K562 (cell line): ENCODE measurements around the gene U2SURP. TPM values are rescaled to one million over a fixed set of nuclear protein-coding genes. Genes with fewer than 3 reads are reported as not detected.

Source experiments
- BRCA1 ChIP-seq, 2 experiments: fragments of 450-650 bp in 1 of 2; sonication (generic) in 1 of 2; formaldehyde crosslinking in 1 of 2; IDR thresholded peaks; 2 replicates each; pipeline versions ENCODE4 v1.5.0 to v1.6.1; 2017 to 2020; ENCODE audit warnings: mild to moderate bottlenecking in 1 of 2, missing genetic modification reagents in 1 of 2
- ELF2 ChIP-seq: fragments of 250-450 bp; sonication (Bioruptor Pico); IDR thresholded peaks from 2 replicates; pipeline ENCODE4 v1.5.0; 2021; ENCODE audit warnings: mild to moderate bottlenecking
- ELK1 ChIP-seq: sonication (generic); formaldehyde crosslinking; IDR thresholded peaks from 2 replicates; pipeline ENCODE4 v1.8.1; 2022; ENCODE audit warnings: missing genetic modification reagents
- FOXM1 ChIP-seq, 2 experiments: fragments of 450-650 bp in 1 of 2; sonication (generic) in 1 of 2; formaldehyde crosslinking in 1 of 2; IDR thresholded peaks; 2 replicates each; pipeline versions ENCODE4 v1.6.1 to v1.9.0; 2017 to 2022; ENCODE audit warnings: low read depth in 2 of 2, mild to moderate bottlenecking in 2 of 2, missing genetic modification reagents in 1 of 2, moderate library complexity in 1 of 2
- GTF2E2 ChIP-seq: fragments of 200-800 bp; sonication (Bioruptor generic); IDR thresholded peaks from 2 replicates; pipeline ENCODE4 v1.6.1; 2016; ENCODE audit warnings: missing genetic modification characterization, missing compliant biosample characterization
- HINFP ChIP-seq: fragments of 450-650 bp; conservative IDR thresholded peaks from 2 replicates; pipeline ENCODE4 v1.6.1; 2016; ENCODE audit warnings: missing genetic modification characterization, low read depth, mild to moderate bottlenecking, control low read depth, missing compliant biosample characterization
- KHSRP ChIP-seq: fragments of 450-650 bp; IDR thresholded peaks from 2 replicates; pipeline ENCODE4 v1.6.1; 2017
- MAFF ChIP-seq: IDR thresholded peaks from 2 replicates; pipeline ENCODE4 v1.6.1; 2012; ENCODE audit warnings: low read length, improper control_type of control experiment
- NCOA1 ChIP-seq: fragments of 450-650 bp; IDR thresholded peaks from 2 replicates; pipeline ENCODE4 v1.6.1; 2016; ENCODE audit warnings: low read depth
- TRIM28 ChIP-seq: fragments of 450-650 bp; IDR thresholded peaks from 2 replicates; pipeline ENCODE4 v1.6.1; 2017
- ZBTB11 ChIP-seq, 3 experiments: fragments of 200-800 bp in 1 of 3; fragments of 250-450 bp in 1 of 3; fragments of 450-650 bp in 1 of 3; sonication (Bioruptor Pico) in 1 of 3; sonication (Bioruptor generic) in 1 of 3; formaldehyde crosslinking in 1 of 3; IDR thresholded peaks; 2 replicates each; pipeline versions ENCODE4 v1.6.1 to v1.8.0; 2016 to 2022; ENCODE audit warnings: mild to moderate bottlenecking in 2 of 3, missing genetic modification characterization in 2 of 3, missing compliant biosample characterization in 1 of 3, moderate library complexity in 1 of 3
- ZNF347 ChIP-seq: fragments of 450-650 bp; formaldehyde crosslinking; IDR thresholded peaks from 2 replicates; pipeline ENCODE4 v1.4.0; 2020; ENCODE audit warnings: low read depth, mild to moderate bottlenecking, moderate library complexity
- ZNF41 ChIP-seq: fragments of 250-450 bp; sonication (Bioruptor Pico); conservative IDR thresholded peaks from 2 replicates; pipeline ENCODE4 v1.4.0; 2020; ENCODE audit warnings: mild to moderate bottlenecking
- ZNF780A ChIP-seq: fragments of 250-450 bp; sonication (Bioruptor Pico); IDR thresholded peaks from 2 replicates; pipeline ENCODE4 v1.5.0; 2021; ENCODE audit warnings: mild to moderate bottlenecking
- polyA plus RNA-seq, 8 experiments: library from polyadenylated mRNA; depleted of rRNA in 4 of 8; stranded (reverse) in 5 of 8; unstranded in 3 of 8; fragments of >200 nt; fragmentation: Nextera tagmentation in 2 of 8; fragmentation: Illumina TruSeq in 1 of 8; extraction: Ambion mirVana in 2 of 8; extraction: Trizol in 1 of 8; gene quantifications; 2 replicates each; pipeline versions ENCODE4 v1.2.1 to v1.2.3, GENCODE V29; 2011 to 2014; ENCODE audit warnings: inconsistent platforms in 1 of 8, missing spikeins in 1 of 8
- total RNA-seq, 7 experiments: library from RNA; depleted of rRNA in 6 of 7; stranded (reverse); fragments of >200 nt in 6 of 7; fragmentation: Illumina TruSeq in 2 of 7; extraction: Trizol in 2 of 7; gene quantifications; 2 replicates each; pipeline versions ENCODE4 v1.2.1 to v1.2.3, GENCODE V29; 2011 to 2021; ENCODE audit warnings: low replicate concordance in 1 of 7
- TF ChIP-seq, protein P1 (sequence below): fragments of 250-450 bp; sonication (Bioruptor Pico); IDR thresholded peaks from 2 replicates; pipeline ENCODE4 v1.8.0; 2021; ENCODE audit warnings: moderate library complexity, mild to moderate bottlenecking, inconsistent platforms
- TF ChIP-seq, protein P2 (sequence below): fragments of 200-400 bp; formaldehyde crosslinking; IDR thresholded peaks from 2 replicates; pipeline ENCODE4 v1.6.1; 2017; ENCODE audit warnings: mild to moderate bottlenecking, low read depth, low read length, moderate library complexity

U2SURP gene
- total and polyA plus RNA-seq, 9 of the 15 experiments (the other 6 are each of a cell fraction or from before 2014, with no cell fraction given), result 128 to 322 (median 191) TPM

GRCh38 chr3:143084856-143085731 lies 83.7 kb downstream of the U2SURP start (continued):
- TF ChIP-seq FOXM1 (IDR thresholded peaks at IDR 0.05; ENCODE audit: low read depth) (peak; percentile 96), FOXM1 (CRISPR knock-in tag; IDR thresholded peaks at IDR 0.05; ENCODE audit: low read depth) (no peak), TRIM28 (no peak), ZBTB11 (CRISPR knock-in tag; IDR thresholded peaks at IDR 0.05) (peak in 1 of 3 experiments; percentile 63; a peak in 2 of 6 replicates), ELK1 (CRISPR knock-in tag) (no peak), ZNF41 (peak; percentile 58), ZNF780A (no peak), GTF2E2 (tag) (no peak), MAFF (peak; percentile 63), BRCA1 (IDR thresholded peaks at IDR 0.05) (no peak), BRCA1 (CRISPR knock-in tag; IDR thresholded peaks at IDR 0.05) (no peak), NCOA1 (peak; percentile 94), HINFP (tag) (peak; percentile 38; the same call in 1 of the 2 replicates), KHSRP (peak; percentile 87), ZNF347 (CRISPR knock-in tag) (no peak), ELF2 (CRISPR knock-in tag) (no peak)
- TF ChIP-seq, protein P1, sequence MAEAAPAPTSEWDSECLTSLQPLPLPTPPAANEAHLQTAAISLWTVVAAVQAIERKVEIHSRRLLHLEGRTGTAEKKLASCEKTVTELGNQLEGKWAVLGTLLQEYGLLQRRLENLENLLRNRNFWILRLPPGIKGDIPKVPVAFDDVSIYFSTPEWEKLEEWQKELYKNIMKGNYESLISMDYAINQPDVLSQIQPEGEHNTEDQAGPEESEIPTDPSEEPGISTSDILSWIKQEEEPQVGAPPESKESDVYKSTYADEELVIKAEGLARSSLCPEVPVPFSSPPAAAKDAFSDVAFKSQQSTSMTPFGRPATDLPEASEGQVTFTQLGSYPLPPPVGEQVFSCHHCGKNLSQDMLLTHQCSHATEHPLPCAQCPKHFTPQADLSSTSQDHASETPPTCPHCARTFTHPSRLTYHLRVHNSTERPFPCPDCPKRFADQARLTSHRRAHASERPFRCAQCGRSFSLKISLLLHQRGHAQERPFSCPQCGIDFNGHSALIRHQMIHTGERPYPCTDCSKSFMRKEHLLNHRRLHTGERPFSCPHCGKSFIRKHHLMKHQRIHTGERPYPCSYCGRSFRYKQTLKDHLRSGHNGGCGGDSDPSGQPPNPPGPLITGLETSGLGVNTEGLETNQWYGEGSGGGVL, result no peak
- TF ChIP-seq, protein P2, sequence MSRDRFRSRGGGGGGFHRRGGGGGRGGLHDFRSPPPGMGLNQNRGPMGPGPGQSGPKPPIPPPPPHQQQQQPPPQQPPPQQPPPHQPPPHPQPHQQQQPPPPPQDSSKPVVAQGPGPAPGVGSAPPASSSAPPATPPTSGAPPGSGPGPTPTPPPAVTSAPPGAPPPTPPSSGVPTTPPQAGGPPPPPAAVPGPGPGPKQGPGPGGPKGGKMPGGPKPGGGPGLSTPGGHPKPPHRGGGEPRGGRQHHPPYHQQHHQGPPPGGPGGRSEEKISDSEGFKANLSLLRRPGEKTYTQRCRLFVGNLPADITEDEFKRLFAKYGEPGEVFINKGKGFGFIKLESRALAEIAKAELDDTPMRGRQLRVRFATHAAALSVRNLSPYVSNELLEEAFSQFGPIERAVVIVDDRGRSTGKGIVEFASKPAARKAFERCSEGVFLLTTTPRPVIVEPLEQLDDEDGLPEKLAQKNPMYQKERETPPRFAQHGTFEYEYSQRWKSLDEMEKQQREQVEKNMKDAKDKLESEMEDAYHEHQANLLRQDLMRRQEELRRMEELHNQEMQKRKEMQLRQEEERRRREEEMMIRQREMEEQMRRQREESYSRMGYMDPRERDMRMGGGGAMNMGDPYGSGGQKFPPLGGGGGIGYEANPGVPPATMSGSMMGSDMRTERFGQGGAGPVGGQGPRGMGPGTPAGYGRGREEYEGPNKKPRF, result no peak
